Islet of Langerhans (tissue), 1 donor: Measurements from ENCODE around the gene ALKBH6.

Experiments
- FAIRE-seq: peaks from one replicate; lab custom pipeline; 2011; peaks lifted over from hg19 to GRCh38; lab: Jason Lieb, UNC

Gene ALKBH6

DNA sequence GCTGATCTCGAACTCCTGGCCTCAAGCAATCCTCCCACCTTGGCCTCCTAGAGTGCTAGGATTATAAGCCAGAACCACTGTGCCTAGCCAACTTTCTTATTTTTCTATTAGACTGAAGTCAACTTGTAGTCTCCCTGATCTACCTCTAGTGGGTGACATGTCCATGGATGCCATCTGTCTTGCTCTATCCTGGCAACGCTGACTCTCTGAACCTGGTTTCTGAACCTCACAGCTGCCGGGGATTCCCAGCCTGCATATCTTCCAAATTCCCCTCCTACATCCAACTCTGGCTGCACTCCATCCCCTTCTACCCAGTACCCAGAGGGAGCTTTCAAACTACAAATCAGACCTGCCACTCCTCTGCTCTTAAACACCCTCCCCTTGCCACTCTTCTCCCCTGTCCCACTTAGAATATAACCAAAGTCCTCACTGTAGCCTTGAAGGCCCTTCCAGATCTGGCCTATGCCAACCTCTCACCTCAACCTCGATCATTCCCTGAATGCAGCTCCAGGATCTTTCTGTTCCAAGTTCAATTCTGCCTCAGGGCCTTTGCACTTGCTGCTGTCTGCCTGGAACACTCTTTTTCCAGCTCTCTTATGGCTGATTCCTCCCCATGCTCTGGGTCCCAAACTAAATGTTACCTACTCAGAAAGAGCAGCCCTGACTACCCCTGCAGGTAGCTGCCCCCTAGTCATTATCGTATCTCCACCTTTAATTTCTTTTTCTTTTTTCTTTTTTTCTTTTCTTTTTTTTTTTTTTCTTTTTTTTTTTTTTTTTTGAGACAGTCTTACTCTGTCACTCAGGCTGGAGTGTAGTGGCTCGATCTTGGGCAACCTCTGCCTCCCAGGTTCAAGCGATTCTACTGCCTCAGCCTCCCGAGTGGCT lies 16.5 kb upstream of the ALKBH6 start:
- FAIRE-seq, result peak; percentile 68

GRCh38 chr19:36028313-36029041 lies 14.5 kb upstream of the ALKBH6 start:
- FAIRE-seq, result no peak

DNA sequence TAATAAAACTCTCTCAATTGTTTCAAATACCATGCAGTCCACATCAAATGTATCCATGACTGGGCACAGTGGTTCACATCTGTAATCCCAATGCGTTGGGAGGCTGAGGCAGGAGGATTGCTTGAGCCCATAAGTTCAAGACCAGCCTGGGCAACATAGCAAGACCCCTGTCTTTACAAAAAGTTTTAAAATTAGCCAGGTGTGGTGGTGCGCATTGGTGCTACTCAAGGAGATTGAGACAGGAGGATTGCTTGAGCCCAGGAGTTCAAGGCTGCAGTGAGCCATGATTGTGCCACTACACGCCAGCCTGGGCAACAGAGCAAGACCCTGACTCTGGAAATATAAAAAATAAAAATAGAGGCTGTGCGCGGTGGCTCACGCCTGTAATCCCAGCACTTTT lies 13.7 kb upstream of the ALKBH6 start:
- no peak for FAIRE-seq

- FAIRE-seq, result no peak
Measured at GRCh38 chr19:36026091-36026876, 12.3 kb upstream of the ALKBH6 start.

DNA sequence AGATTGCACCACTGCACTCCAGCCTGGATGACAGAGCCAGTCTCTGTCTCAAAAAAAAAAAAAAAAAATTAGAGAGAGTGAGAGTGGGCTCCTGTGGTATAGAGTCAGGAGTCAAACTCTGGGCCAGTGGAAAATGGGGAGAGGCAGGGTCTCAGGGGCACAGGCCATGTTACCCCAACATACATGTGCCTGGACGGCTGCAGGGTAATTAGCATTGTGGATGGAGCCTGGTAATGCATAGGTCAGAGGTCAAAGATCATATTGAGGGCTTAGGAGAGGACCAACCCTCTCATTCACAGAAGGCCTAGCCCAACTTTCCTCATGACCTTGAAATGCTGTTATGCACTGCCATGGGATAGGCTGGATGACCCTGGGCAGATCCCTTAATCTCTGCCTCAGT lies 11.5 kb upstream of the ALKBH6 start:
- FAIRE-seq, result no peak

- no peak for FAIRE-seq
Measured at GRCh38 chr19:36023432-36023831, 9.4 kb upstream of the ALKBH6 start.

DNA sequence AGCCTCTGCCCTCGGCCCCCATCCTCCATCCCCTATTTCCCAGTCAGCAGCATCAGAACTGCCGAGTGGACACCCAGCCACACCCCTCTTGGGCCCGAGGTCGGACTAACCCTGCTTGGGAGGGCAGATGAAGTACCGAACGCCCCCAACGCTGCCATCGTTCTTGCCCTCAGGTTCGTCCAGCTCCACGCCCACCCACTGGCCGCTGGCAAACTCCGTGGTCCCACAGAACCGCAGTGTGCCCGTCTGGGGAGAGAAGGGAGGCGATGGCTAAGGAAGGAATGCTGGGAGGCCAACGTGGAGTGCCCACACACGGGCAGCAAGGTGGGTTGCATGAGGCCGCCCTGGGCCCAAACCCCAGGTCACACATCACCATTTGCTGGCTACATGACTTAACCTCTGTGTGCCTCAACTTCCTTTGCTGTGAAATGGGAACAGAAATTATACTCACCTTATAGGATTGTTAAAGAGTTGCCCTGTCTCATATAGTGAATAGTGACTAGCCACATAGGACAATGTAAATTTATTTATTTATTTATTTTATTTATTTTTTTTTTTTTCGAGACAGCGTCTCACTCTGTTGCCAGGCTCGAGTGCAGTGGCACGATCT lies 5.2 kb upstream of the ALKBH6 start:
- FAIRE-seq, result no peak

- no peak for FAIRE-seq
Measured at GRCh38 chr19:36013280-36014011, 567 bp downstream of the ALKBH6 start.

- FAIRE-seq, result no peak
Measured at GRCh38 chr19:36010402-36010801, 3.6 kb downstream of the ALKBH6 start.

DNA sequence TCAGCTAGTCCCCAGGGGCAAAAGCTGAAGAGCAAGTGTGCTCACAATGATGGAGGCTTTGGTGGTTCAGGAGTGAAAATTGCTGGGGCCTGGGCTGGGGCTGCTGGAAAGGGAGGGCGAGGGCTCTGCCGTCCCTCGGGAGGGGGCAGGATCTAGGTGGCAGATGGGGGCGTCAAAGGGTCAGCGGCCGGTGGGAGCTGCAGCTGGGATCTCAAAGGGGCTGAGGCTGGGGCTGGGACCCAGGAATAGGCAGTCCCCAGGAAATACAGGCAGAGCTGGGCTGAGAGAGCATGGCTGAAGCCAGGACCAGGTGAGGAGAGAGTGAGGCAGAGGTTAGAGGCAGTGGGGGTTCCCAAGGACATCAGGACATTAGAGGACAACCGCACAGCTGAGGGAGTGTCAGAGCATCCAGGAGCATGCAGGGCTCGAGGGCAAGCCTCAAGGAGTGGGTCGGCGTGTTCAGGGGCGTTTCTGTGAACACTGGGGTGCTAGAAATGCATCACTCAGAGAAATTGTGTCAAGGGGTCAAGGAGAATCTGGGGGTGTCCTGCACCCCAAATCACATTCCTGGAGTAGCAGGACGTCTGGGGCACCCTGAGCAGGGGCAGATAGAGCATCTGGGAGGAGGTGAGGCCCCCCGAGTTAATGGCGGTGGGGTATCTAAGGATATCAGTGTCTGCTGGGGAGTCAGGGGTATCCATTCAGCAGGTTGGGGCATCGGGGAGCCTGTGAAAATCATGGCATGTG lies 4.2 kb downstream of the ALKBH6 start:
- FAIRE-seq, result no peak

- no peak for FAIRE-seq
Measured at GRCh38 chr19:36009220-36009619, 4.8 kb downstream of the ALKBH6 start.

DNA sequence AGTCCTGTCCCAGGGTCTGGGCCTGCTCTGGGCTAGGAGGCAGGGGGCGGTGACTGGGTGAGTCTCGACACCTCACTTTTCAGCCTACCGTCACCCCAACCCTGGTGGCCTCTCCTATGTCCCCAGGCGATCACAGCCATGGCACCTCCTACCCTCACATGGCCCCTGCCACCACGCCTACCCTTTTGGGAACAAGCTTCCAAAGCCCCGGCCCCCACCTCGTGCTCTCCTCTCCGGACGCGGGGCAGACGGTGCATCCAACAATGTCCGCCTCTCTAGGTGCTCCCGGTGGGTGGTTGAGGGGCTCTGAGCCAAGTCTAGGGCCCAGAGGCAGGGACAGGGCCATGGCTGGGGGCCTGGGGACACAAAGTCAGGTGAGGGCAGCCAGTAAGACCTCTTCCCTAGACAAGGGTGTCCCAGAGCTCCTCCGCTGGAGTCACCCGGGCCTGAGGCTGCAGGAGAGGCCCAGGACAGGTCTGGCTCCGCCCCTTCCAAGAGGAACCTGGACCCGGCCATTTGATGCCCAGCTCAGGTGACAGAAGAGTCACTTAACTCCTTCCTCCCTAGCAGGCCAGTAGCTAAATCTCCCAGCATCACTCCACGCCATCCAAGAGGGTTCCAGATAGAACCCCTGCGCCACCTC lies 5.6 kb downstream of the ALKBH6 start, which contains the start of gene SYNE4:
SYNE4 (minus strand) TSS at position 478 of the 643 bp plus-strand sequence; CDS start at position 346, 132 bp downstream.
- peak; percentile 85 for FAIRE-seq

DNA sequence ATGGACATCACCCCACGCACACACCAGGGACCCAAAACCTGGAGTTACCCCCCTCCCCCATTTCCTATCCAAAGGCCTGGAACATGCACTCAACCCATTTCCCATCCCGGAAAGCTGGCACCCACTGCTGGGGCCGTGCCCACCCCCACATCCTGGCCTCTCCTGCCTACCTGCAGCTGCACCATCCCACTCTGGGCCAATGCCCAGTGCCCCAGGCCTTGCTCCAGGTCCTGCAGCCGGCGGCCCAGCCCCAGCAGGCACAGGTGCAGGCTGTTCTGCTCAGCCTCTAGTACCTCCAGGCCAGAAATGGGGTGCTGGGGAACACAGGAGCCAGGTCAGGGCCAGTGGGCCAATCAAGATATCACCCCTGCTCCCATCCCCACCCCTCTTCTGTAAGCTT lies 7.1 kb downstream of the ALKBH6 start:
- FAIRE-seq, result no peak

DNA sequence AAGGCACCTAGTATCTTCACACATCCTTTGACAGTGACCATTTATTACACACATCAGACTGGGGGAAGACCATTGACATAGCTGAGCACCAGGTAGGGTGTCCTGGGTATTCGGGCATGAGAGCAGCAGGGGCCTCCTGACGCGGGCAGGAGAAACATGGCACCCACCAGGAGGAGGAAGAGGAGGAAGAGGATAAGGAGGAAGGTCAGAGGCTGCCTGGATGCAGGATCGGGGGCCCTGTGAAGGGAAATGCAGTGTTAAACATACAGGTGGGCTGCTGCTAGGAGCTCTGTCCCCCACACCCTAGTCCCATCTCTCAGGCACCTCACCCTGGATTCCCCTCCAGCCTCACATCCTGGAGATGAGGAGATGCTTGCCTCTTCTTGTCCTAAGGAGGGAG lies 10.7 kb downstream of the ALKBH6 start:
- FAIRE-seq, result no peak

DNA sequence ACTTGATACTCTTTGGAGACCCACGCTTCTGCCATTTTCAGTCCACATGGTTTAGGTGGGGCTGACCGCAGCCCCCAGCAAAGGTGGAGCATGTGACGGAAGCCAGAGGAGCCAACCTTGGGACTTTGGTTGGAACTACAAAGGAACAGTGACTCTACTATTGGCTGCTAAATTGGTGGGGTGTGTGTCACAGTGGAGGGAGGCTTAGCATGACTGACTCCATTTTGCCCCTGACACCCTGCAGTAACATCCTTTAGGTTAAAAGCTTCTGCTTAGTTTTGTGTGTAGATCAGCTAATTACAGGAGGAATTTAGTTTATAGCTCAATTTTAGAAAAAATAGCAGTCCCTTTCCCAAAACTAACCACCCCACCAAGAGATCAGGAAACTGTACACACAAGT lies 12.4 kb downstream of the ALKBH6 start:
- no peak for FAIRE-seq

- FAIRE-seq, result no peak
Measured at GRCh38 chr19:35996777-35997176, 17.2 kb downstream of the ALKBH6 start.

DNA sequence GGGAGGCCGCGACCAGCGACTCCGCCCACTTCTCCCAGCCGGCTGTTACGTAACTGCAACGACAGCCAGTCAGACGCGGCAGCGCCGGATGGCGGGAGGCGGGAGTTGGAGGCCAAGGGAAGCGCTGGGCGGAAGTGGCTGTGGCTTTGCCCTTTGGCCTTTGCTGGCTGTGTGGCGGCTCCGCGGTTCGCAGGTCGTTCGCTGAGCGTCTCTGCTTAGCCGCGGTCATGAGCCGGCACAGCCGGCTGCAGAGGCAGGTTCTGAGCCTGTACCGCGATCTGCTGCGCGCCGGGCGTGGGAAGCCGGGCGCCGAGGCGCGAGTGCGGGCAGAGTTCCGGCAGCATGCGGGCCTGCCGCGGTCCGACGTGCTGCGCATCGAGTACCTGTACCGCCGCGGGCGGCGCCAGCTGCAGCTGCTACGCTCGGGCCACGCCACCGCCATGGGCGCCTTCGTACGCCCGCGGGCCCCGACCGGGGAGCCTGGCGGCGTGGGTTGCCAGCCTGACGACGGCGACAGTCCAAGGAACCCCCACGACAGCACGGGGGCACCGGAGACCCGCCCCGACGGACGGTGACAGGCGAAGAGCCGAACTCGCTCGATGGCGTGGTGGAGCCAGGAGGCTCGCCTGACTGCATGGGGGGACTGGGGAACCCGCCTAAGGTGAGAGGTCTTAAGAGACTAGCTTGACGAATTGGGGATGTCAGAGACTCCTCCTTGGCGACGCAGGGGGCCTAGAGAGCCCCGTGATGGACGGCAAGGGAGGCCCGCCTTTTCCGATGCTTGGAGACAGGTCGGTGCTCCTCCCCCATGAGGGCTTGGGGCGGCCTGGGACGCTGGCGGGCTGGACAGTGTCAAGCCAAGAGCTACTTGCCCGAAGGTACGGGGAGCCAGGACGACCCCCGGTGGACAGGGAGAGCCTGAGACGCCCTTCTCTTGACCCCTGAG lies 18.7 kb downstream of the ALKBH6 start, which contains the start of gene SDHAF1:
SDHAF1 (plus strand) TSS at position 141 of the 946 bp plus-strand sequence; CDS start at position 228, 87 bp downstream.
- peak; percentile 82 for FAIRE-seq

- FAIRE-seq, result no peak
Measured at GRCh38 chr19:35993923-35994598, 20.0 kb downstream of the ALKBH6 start.
